Stimulated activated CD8-positive, alpha-beta memory T cell treated with anti-CD3 and anti-CD28 coated beads, Interleukin-4, amount 100 ng/mL, for 48 hours (primary cell): Measurements from ENCODE around the gene CRYBG1.
"Not testable (repeated sequence)": the region's sequence is repeated elsewhere in the genome, so short reads cannot be mapped to it uniquely, and the experiment has no call there.

Source experiments
- DNase-seq: peaks from one replicate; pipeline ENCODE4 v3.0.0-alpha.2; 2020

The CRYBG1 gene

GRCh38 chr6:106556368-106556960 is 195.9 kb downstream of the CRYBG1 start:
- no peak for DNase-seq

GRCh38 chr6:106557837-106558236 is 197.3 kb downstream of the CRYBG1 start:
- no peak for DNase-seq

GRCh38 chr6:106558364-106558763 is 197.8 kb downstream of the CRYBG1 start:
- DNase-seq, result no peak

- DNase-seq, result not testable (repeated sequence)
These were observed 199.1 kb downstream of the CRYBG1 start for GRCh38 chr6:106559659-106560058.

- DNase-seq, result no peak
These were observed 200.6 kb downstream of the CRYBG1 start for GRCh38 chr6:106560996-106561685.

GRCh38 chr6:106561686-106562405 is 201.3 kb downstream of the CRYBG1 start:
- no peak for DNase-seq

GRCh38 chr6:106563614-106564013 is 203.1 kb downstream of the CRYBG1 start:
- DNase-seq, result no peak

GRCh38 chr6:106564476-106564875 is 204.0 kb downstream of the CRYBG1 start:
- DNase-seq, result no peak

GRCh38 chr6:106568530-106568929 is 208.0 kb downstream of the CRYBG1 start:
- no peak for DNase-seq

GRCh38 chr6:106569428-106569827 is 208.9 kb downstream of the CRYBG1 start:
- no peak for DNase-seq

GRCh38 chr6:106572436-106572835 is 211.9 kb downstream of the CRYBG1 start:
- no peak for DNase-seq

- DNase-seq, result no peak
These were observed 212.5 kb downstream of the CRYBG1 start for GRCh38 chr6:106572875-106573585.

- DNase-seq, result peak; percentile 26
These were observed 214.4 kb downstream of the CRYBG1 start for GRCh38 chr6:106574741-106575458.

- DNase-seq, result no peak
These were observed 218.8 kb downstream of the CRYBG1 start for GRCh38 chr6:106579281-106579680.

GRCh38 chr6:106581468-106581867 is 221.0 kb downstream of the CRYBG1 start:
- no peak for DNase-seq

- no peak for DNase-seq
These were observed 226.4 kb downstream of the CRYBG1 start for GRCh38 chr6:106586815-106587415.

GRCh38 chr6:106588937-106589336 is 228.4 kb downstream of the CRYBG1 start:
- not testable (repeated sequence) for DNase-seq

- no peak for DNase-seq
These were observed 230.8 kb downstream of the CRYBG1 start for GRCh38 chr6:106591111-106591825.

- no peak for DNase-seq
These were observed 238.9 kb downstream of the CRYBG1 start for GRCh38 chr6:106599440-106599839.

- DNase-seq, result no peak
These were observed 239.8 kb downstream of the CRYBG1 start for GRCh38 chr6:106600329-106600728.

- no peak for DNase-seq
These were observed 247.7 kb downstream of the CRYBG1 start for GRCh38 chr6:106608080-106608668.
